Subcutaneous adipose tissue (tissue), 4 donors: ENCODE results near the gene RGL2. TPM values are rescaled to one million over a fixed set of nuclear protein-coding genes. Genes with fewer than 3 reads are reported as not detected.

ENCODE experiments used
- total RNA-seq, 4 donors: library from RNA; depleted of rRNA; stranded (reverse); fragments of >200 nt; gene quantifications; one replicate each; pipeline ENCODE4 v1.1.0, GENCODE V29; 2016
- TF ChIP-seq, protein P1 (sequence below): fragments of 450-650 bp; IDR thresholded peaks from one replicate; pipeline ENCODE4 v1.5.1; 2016; ENCODE audit warnings: low read depth, mild to moderate bottlenecking, control low read depth, antibody characterized with exemption, moderate library complexity

Gene RGL2
- total RNA-seq, 4 donors from 2014 or later, result 16.0 to 45.8 (median 42.5) TPM

DNA sequence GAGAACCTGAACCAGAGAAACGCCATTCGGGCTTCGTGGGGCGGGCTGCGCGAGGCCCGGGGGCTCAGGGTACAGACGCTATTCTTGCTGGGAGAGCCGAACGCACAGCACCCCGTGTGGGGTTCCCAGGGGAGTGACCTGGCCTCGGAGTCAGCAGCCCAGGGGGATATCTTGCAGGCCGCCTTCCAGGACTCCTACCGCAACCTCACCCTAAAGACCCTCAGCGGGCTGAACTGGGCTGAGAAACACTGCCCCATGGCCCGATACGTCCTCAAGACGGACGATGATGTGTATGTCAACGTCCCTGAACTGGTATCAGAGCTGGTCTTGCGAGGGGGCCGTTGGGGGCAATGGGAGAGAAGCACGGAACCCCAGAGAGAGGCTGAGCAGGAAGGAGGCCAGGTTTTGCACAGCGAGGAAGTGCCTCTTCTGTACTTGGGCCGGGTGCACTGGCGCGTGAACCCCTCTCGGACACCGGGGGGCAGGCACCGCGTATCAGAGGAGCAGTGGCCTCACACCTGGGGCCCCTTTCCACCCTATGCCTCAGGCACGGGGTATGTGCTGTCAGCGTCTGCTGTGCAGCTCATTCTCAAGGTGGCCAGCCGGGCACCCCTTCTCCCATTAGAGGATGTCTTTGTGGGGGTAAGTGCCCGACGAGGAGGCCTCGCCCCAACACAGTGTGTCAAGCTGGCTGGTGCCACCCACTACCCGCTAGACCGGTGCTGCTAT is 20.9 kb downstream of the RGL2 start:
- TF ChIP-seq, protein P1, sequence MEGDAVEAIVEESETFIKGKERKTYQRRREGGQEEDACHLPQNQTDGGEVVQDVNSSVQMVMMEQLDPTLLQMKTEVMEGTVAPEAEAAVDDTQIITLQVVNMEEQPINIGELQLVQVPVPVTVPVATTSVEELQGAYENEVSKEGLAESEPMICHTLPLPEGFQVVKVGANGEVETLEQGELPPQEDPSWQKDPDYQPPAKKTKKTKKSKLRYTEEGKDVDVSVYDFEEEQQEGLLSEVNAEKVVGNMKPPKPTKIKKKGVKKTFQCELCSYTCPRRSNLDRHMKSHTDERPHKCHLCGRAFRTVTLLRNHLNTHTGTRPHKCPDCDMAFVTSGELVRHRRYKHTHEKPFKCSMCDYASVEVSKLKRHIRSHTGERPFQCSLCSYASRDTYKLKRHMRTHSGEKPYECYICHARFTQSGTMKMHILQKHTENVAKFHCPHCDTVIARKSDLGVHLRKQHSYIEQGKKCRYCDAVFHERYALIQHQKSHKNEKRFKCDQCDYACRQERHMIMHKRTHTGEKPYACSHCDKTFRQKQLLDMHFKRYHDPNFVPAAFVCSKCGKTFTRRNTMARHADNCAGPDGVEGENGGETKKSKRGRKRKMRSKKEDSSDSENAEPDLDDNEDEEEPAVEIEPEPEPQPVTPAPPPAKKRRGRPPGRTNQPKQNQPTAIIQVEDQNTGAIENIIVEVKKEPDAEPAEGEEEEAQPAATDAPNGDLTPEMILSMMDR, result no peak

DNA sequence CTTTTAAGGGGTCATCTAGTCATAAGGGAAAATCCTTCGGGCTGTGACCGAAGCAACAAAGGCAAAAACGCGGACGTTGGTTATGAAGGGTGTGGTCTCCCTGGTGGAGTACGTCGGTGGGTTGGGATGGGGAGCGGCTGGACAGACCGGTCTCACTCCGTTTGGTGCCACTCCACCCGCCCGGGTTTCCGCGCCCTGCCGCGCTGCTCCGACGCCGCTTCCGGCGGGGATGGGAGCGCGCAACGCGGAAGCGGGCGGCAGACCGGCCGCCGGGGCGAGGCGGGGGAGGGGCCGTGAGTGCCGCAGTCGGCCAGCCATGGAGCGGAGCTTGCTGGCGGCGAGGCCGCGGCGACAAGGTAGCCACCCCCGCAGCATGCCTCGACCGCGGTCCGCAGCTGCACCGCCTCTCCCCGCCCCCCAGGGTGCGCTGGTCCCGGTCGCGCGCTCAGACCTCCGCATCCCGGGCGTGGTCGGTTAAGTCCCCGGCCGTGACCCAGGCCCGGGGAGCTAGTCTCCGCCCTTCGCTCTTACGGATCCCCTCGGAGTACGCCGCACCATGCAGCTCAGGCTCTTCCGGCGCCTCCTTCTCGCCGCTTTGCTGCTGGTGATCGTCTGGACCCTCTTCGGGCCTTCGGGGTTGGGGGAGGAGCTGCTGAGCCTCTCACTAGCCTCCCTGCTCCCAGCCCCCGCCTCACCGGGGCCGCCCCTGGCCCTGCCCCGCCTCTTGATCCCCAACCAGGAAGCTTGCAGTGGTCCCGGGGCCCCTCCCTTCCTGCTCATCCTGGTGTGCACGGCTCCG is 21.7 kb downstream of the RGL2 start, which contains the start of gene B3GALT4:
TSS of gene B3GALT4 (plus strand) at position 260 of the 799 bp plus-strand sequence. CDS start at position 557, 297 bp downstream.
- TF ChIP-seq, protein P1, result no peak

DNA sequence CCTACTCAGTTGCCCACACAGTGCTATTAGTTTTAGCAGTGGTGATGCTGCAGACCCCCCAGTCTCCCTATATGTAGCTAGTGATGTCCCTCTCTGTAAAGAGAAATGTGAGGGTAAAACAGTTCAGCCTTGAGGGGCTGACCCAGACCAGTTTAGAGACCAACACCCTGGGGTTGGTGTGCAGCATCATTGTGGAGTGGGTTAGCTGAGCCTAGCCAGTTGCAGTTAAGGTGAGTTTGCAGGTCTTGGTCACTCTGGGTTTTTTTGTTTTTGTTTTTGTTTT is 22.2 kb downstream of the RGL2 start:
- TF ChIP-seq, protein P1, result no peak

DNA sequence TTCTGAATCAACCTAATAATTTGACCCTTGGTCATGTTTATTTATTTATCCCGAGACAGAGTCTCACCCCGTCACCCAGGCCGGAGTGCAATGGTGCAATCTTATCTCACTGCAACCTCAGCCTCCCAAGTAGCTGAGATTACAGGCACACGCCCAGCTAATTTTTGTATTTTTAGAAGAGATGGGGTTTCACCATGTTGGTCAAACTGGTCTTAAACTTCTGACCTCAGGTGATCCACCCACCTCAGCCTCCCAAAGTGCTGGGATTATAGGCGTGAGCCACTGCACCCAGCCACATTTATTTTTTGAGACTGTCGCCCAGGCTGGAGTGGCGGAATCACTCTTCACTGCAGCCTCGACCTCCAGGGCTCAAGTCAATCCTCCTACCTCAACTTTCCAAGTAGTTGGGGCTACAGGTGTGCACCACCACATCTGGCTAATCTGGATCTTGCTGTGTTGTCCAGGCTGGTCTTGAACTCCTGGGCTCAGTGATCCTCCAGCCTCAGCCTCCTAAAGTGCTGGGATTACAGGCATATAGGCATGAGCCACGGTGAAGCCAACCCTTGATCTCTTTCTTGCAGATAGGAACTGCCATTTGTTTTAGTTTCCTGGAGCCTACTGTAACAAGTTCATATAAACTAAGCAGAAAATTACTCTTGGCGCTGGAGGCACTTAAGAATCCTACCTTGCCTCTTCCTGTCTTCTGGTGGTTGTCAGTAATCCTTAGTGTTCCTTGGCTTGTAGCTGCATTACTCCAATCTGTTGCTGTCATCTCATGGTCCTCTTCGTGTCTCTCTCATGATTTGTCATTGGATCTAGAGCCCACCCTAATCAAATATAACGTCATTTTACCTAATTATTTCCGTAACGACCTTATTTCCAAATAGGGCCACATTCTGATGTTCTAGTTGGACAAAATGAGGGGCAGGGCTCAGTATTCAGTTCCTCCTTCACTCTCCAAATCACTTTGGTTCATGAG is 24.5 kb downstream of the RGL2 start:
- TF ChIP-seq, protein P1, result no peak

DNA sequence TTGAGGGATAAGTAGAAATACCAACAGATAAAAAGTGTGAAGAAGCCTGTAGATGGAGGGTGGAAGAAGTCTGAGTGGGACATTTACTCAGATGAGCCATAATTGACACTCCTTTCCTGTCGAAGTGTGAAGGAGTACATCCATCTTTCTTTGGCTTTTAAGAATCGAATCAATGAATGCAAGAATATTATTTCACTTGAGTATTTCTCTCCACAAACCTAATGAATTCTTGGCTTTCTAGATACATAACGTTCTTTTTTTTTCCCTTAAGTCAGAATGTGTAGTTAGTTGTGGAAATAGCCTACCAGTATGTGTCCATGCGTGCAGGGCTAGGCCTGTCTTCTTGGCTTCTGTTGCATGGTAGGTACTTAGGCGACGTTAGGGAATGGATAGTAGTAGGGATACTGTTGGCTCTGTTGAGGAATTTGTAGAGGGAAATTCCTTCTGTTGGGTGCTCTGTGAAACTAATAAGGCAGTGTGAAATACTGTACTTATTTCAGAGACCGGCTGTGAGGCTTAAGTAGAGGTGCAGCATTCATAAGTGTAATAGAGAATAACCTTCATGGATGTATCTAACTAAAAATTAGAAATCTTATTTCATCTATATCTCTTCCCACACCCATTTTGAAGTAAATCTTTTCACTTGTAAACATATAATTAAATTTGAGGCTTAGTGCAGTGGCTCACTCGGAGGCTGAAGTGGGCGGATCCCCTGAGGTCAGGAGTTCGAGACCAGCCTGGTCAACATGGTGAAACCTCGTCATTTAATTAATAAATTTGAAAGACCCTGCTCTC is 25.4 kb downstream of the RGL2 start:
- TF ChIP-seq, protein P1, result no peak

DNA sequence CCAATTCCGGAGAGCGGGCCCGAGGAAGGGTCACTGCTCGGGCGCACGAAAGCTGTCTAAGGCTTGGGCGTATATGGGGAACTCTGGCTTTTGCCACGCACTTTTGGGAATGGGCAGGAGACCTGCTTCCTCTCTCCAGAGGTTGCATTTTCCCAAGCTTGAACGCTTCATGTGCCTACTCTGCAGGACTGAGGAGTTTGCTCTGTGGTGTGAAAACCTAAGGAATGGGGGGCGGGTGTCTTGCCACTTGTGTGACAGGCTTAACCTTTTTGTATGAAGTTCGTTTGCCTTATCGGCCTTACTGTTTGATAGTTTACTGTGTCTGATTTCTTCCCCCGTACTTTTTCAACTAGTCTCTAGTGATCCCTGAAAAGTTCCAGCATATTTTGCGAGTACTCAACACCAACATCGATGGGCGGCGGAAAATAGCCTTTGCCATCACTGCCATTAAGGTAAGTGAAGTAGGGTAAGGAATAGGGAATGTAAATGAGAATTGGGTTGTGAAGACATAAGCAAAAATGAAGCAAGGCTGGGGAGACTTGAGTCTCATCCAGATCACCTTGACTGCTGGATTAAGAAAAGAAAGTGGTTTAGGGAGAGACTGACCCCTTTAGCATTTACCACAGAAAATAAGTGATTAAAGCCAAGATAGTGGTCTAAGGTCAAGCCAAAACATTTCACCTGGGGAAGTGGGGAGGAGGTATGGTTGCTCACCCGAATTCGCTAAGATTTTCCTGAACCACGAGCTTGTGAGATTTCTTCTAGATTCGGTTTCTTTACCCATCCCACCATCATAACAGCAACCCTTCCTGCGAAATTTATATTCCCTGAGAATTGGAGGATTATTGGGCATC is 26.2 kb downstream of the RGL2 start:
- TF ChIP-seq, protein P1, result no peak
